HG03039 (cell line): ENCODE measurements around the gene FOSL2.

Experiments used
- ATAC-seq: cut with Tn5 transposase; IDR thresholded peaks from one replicate; pipeline ENCODE4 v1.9.1; 2021; ENCODE audit warnings: mild to moderate bottlenecking, moderate library complexity; ENCODE audit not compliant: unreplicated experiment

Gene FOSL2

DNA sequence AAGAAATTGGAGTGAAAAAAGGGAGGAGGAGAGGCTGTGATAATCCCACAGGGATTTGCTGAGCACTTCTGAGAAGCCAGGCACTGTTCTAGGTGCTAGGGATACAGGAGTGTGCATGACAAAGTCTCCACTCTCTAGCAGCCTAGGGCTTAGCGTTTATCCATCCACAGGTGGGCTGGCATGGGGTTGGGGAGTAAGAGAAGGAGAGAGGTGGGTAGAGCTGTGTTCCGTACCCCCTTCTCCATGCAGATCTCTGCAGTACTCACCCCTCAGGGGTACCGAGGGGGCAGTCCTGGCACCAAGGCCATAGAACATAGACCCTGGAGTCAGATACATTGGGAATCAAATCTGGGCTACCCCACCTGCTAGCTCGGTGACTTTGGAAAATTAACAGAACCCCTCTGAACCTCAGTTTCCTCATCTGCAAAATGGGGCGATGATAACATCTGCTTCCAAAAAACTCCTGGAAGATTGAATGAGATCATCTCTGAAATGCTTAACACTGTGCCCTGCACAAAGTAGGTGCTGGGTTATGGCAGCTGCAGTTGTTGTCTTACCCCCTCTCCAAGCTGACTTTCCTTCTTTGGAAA is 18.6 kb downstream of the FOSL2 start:
- no peak for ATAC-seq

DNA sequence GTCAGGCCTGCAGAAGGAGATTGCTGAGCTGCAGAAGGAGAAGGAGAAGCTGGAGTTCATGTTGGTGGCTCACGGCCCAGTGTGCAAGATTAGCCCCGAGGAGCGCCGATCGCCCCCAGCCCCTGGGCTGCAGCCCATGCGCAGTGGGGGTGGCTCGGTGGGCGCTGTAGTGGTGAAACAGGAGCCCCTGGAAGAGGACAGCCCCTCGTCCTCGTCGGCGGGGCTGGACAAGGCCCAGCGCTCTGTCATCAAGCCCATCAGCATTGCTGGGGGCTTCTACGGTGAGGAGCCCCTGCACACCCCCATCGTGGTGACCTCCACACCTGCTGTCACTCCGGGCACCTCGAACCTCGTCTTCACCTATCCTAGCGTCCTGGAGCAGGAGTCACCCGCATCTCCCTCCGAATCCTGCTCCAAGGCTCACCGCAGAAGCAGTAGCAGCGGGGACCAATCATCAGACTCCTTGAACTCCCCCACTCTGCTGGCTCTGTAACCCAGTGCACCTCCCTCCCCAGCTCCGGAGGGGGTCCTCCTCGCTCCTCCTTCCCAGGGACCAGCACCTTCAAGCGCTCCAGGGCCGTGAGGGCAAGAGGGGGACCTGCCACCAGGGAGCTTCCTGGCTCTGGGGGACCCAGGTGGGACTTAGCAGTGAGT is 19.4 kb downstream of the FOSL2 start:
- ATAC-seq, result no peak

- no peak for ATAC-seq
Measured at GRCh38 chr2:28412625-28413151, 20.0 kb downstream of the FOSL2 start.

DNA sequence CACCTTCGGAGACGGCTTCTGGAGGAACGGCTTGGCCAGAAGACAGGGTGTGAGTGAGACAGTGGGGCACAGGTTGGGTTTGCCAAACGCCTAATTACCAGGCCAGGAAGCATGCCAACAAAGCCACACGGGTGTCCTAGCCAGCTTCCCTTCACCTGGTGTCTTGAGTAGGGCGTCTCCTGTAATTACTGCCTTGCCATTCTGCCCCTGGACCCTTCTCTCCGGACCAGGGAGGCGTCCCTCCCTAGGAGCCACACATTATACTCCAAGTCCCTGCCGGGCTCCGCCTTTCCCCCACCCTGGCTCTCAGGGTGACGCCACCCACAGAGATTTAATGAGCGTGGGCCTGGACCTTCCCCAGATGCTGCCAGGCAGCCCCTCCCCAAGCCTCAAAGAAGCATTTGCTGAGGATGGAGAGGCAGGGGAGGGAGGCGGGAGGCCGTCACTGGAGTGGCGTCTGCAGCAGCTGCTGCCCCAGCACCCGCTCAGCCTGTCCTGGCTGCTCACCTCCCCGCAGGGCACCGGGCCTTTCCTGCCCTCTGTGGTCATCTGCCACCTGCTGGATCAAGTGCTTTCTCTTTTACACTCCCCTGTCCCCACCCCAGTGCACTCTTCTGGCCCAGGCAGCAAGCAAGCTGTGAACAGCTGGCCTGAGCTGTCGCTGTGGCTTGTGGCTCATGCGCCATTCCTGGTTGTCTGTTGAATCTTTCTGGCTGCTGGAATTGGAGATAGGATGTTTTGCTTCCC is 20.7 kb downstream of the FOSL2 start:
- no peak for ATAC-seq

- ATAC-seq, result no peak
Measured at GRCh38 chr2:28413899-28414295, 21.2 kb downstream of the FOSL2 start.

- no peak for ATAC-seq
Measured at GRCh38 chr2:28414583-28414982, 21.9 kb downstream of the FOSL2 start.

- no peak for ATAC-seq
Measured at GRCh38 chr2:28415010-28415409, 22.4 kb downstream of the FOSL2 start.

DNA sequence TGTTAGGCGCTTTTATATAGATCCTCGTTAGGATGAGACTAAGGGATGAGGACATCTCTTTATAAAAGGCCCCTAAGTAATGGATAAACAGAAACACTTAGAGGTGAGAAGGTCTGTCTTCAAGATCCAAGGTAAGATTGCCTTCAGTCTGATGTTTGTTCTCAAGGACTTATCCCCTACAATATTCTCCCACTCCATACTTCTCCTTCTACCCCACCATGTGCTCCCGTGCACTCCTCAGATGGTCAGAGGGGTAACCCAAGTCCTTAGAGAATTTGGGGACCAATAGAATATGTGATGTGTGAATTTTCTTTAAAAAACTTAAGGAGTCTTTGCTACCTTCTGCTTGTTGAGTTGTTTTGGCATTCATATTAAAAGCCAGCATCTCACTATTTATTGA is 23.1 kb downstream of the FOSL2 start:
- no peak for ATAC-seq

DNA sequence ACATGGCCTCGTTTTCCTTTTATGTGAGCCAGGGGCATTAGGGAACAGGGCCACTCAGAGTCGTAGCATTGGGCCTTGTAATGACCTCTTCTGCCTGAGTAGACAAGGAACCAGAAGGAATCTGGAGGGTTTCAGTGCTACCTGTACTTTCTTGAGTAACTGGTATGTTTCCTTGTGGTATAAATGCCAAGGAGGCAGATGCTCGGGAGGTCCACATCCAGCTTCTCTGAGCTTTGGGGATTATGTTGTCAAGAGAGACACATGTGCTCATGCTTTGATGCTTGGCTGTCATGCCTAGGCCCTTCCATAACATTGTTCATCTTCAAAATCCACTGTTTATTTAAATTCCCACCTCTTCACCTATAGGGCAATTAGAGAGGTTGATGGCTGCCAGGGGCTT is 26.3 kb downstream of the FOSL2 start:
- no peak for ATAC-seq

DNA sequence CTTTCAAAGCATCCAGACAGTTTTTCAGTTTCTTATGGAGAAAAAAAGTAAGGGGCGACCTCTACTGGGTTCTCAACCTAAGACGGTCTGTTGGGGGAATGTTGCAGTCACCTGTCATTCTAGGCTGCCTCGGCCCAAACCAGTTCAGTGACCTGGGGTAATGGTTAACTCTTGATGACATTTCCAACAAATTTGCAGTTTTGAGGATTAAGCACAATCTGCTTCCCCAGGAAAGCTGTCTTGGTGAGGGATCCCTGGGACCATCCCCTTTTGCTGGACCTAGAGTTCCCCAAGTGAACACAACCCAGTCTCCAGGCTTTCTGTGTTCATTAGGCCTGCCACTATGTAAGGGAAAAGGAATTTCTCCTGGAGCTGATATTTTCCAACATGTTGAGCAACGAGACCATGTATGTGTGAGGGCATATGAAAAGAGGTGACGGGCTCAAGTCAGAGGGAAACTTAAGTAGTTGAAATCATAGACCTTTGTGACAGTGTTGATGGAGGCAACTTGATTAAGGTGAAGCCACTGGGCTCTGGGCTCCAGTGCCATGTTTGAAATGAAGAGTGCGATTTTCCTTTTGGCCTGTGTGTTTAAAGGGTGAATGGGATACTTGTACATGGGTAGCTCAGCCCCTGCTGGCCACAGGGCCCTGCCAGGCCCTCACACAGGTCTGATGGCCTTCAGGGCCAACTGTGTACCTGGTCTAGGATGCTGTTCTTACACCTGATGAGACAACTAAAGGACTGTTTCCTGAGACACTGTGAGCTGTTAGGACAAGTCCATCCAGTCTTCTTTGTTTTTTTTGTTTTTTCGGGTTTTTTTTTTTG is 27.0 kb downstream of the FOSL2 start:
- ATAC-seq, result no peak

GRCh38 chr2:28420722-28421121 is 28.1 kb downstream of the FOSL2 start:
- no peak for ATAC-seq

- ATAC-seq, result no peak
Measured at GRCh38 chr2:28422908-28423741, 30.5 kb downstream of the FOSL2 start.

DNA sequence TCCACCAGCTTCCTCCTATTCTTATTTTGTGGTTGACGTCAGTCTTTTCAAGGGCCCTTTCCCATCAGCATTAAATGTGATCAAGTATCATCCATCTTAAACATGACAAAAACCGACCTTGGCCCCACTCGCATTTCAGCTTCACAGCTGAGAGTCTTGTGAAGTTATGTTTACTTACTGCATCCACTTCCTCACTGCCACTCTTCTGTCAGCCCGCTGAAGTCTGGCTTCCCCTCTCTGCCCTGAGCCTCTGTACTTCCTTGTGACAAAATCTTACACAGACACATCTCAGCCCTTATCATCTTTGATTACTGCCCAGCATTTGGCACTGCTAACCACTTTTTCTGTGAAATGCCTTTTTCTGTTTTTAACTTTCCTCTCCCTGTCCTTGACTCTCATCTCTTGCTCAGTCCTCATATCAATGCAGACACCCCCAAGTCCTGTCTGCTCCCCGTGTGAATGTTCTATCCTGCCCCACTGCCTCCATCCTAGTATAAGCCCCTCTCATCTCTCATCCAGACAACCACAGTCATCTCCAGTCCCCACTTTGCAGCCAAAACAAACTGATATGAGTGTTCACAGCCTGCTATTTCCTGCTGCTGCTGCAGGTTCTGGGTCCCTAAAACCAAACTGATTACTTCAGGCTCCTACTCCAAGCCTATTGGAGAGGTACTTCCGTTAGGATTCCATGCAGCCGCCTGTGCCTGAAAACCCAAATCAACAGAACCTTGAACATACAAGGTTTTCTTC is 31.4 kb downstream of the FOSL2 start:
- ATAC-seq, result no peak

DNA sequence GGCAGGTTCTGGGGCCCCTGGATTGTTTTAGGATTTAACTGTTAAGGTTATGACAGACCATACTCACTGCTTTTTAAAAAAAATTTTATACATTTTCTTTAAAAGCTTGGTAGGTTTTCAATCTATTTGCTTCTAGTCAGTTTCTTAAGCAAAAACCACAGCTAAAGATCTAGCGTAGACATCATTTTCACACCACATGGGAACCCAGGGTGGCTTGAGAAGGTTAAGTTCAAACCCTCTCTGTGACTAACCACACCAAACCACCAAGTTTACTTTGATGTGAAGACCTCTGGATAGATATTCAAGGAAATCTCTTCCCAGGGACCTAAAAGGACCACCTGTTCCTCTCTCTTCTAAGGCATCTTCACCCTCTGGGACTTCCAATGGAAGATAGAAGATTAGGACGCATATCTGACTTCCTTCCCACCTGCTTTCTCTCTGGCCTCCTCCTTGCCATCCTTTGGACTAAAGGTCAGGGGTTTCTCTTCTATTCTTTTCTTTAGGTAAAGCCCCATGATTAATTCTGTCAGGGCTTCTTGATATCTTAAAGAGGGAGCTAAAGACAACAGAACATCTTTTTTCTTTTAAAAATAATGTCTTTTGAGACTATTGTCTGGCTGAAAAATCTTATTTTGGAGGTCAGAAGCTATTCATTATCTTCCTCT is 32.3 kb downstream of the FOSL2 start:
- ATAC-seq, result no peak

DNA sequence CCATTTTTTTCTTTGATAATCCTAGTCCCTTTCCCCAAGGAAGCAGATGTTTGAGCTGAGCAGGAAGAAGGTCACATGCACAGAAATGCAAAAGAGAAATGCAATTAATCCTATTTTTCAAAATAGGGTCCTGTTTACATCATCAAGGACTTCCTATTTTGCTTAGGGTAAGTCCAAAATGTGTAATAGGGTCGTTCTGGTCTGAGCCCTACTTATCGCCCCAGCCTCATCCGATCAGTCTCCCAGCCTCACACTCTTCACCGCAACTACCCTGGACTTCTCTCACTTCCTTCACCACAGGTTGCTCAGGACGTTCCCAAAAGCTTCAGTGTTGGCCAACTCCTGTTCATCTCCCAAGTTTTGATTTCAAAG is 32.8 kb downstream of the FOSL2 start:
- ATAC-seq, result no peak

DNA sequence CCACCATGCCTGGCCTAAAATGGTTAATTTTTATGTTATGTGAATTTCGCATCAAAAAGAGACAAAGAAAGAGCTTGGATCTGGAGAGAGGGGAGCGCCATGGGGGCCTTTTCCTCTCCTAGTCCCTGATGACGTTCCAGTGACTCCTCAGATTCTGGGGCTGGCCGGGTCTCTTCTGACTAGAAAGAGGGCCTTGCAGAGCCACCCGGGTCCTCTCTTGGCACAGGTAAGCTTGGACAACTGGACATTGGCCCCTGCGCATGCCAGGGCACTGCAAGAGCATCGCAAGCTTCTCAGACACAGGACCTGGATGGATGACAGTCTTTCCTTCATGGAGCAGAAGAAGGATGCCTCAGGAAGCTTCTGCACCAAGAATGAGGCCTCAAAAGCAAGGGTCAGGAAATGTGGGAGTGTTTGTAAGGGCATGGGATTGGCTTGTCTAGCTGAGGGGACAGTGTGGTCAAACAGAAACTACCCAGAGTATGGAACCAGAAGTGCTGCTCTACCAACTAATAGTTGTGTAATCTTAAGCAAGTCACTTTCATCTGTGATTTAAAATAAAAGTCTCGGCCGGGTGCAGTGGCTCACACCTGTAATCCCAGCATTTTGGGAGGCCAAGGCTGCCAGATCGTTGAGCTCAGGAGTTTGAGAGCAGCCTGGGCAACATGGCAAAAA is 35.2 kb downstream of the FOSL2 start:
- ATAC-seq, result no peak

GRCh38 chr2:28428486-28428885 is 35.8 kb downstream of the FOSL2 start:
- no peak for ATAC-seq

DNA sequence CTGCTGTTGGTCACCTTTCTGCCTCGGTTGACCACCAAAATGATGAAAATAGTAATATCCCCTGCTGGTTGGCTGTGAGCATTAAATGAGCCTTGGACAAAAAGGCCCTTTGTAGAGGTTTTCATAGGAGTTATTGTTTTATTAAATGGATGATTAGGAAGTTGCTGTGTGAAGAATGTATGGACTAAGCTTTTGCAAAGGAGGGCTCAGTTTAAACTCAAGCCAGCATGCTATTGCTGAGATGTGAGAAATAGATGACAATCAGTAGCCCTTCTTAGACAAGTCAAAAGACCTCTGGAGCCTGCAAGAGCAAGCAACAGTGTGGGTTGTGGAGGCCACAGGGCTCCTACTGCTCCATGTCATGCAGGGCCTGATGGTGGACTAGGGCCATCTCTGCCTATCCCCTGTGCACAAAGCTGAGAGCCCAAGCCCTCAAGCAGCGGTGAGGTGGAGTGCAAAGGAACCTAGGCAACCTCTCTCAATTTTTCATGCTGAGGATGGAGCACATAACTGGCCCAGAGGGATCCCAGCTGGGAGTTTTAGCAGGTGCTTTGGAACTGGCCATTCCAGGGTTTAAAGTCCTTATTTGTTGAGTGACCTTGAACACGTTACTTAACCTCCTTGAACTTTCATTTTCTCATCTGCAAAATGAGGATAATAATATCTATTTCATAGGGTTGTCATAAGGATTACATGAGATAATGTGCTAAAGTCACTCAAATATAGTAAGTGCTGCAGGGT is 37.1 kb downstream of the FOSL2 start:
- ATAC-seq, result no peak
